ENCODE data around the gene POLR3E.
"Not testable (repeated sequence)": the region's sequence is repeated elsewhere in the genome, so short reads cannot be mapped to it uniquely, and the experiment has no call there.

POLR3E gene

GRCh38 chr16:22337045-22337444 lies 39.8 kb downstream of the POLR3E start:
- DNase-seq: no peak

DNA sequence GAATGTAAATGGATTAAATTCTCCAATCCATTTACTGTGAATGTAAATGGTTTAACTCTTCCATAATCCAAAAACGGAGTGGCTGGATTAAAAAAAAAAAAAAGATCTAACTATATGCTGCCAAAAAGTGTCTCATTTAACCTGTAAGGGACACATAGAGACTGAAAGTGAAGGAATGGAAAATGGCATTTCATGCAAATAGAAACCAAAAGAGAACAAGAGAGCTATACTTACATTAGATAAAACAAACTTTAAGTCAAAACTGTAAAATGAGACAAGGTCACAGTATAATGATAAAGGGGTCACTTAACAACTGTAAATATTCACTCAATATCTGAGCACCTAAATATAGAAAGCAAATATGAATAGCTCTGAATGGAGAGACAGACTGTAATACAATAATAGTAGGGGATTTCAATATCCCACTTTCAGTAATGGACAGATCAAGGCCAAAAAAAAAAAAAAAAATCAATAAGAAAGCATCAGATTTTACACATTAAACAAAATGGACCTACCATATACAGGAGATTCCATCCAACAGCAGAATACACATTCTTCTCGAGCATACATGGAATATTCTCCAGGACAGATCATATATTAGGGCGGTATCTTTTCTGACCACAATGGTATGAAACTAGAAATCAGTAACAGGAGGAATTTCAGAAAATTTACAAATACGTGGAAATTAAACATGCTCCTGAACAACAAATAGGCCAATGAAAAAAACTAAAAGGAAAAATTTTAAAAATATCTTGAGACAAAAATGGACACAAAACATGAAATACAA lies 40.8 kb downstream of the POLR3E start:
- peak; percentile 14 for DNase-seq

GRCh38 chr16:22340945-22341344 lies 43.7 kb downstream of the POLR3E start:
- DNase-seq: no peak

DNA sequence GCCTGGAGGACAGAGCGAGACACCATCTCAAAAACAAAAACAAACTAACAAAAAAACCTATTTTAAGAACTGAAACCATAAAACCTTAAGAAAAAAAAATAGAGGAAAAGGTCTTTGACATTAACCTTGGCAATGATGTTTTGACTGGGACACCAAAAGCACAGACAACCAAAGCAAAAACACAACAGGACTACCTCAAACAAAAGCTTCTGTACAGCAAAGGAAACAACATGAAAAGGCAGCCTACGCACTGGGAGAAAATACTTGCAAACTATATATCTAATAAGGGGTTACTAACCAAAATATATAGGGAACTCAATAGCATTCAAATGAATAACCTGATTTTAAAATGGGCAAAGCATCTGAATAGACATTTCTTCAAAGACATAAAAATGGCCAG lies 44.9 kb downstream of the POLR3E start:
- DNase-seq: no peak

DNA sequence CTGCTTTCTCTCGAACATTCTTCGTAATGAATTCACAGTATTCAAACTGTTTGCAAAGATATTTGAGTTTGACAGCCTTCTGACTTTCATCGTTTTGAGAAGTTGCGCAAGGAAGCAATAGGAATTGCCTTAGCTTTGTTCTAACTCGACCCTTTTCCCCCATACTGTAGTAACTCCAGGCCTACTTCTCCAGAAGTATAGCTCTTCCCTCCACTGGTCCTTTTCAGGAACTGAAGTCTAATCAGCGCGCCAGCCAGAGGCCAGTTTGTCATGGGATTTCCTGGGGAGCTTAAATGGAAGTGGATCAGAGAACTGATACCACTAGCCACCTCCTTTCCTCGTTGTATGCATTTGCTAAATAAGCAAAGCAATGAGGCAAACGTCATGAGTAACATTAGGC lies 49.3 kb downstream of the POLR3E start:
- DNase-seq: no peak

GRCh38 chr16:22347100-22347820 lies 50.1 kb downstream of the POLR3E start:
- DNase-seq: no peak

GRCh38 chr16:22348291-22348690 lies 51.1 kb downstream of the POLR3E start:
- DNase-seq: no peak

DNA sequence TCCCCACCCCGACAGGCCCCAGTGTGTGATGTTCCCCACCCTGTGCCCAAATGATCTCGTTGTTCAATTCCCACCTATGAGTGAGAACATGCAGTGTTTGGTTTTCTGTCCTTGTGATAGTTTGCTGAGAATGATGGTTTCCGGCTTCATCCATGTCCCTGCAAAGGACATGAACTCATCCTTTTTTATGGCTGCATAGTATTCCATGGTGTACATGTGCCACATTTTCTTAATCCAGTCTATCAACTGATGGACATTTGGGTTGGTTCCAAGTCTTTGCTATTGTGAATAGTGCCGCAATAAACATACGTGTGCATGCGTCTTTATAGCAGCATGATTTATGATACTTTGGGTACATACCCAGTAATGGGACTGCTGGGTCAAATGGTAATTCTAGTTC lies 53.8 kb downstream of the POLR3E start:
- DNase-seq: not testable (repeated sequence)

- DNase-seq: no peak
Observed at GRCh38 chr16:22352140-22352539, 54.9 kb downstream of the POLR3E start.

GRCh38 chr16:22352723-22353122 lies 55.5 kb downstream of the POLR3E start:
- no peak for DNase-seq

DNA sequence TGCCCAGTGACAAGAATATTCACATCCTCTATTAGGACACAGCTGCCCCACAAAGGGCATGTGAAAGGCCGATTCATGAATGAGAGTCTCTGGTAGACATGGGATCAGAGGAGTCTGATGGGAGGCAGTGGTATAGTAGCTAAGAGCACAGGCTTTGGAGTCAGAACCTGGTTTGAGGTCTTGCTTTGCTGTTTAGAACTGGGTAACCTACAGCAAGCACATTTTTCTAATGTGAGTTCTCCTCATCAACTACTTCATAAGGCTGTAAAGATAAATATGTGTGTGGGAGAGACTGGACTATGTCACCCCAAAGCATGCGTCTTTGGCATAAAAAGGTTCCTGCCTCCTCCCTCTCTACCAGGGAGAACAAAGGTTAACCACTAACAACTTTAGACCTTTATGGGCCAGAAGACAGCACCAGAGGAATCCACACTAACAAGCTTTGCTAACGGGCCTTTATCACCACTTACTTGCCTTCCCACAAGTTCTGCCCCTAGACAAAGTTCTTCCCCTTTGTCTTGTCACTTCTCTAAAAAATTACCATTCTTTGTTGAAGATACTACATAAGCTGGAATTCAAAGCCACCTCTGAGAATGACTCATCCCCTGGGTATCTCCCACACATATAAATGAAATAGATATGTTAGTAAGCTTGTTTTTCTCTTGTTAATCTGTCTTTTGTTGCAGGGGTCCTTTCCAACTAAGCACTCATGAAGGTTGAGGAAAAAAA lies 56.1 kb downstream of the POLR3E start:
- peak; percentile 91 for DNase-seq

GRCh38 chr16:22353933-22354541 lies 56.8 kb downstream of the POLR3E start:
- DNase-seq: no peak

DNA sequence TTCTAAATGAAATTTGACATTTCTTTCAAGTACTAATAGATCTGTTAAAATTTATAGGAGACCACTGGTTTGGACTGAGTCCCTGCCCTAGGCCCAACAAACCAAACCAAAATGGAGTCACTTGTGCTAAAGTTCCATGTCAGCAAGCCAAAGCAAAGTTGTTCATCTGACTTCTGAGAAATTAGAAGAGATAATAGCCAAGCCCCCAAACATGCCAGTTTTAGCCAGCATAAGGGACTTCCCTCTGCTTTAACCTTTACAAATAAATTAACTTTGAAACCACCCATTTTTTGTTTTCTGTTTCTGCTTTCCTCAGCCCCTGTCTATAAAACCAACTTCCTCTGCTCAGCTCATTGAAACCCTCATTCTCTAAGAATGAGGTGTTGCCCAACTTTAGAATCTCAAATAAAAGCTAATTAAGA lies 58.3 kb downstream of the POLR3E start:
- no peak for DNase-seq

DNA sequence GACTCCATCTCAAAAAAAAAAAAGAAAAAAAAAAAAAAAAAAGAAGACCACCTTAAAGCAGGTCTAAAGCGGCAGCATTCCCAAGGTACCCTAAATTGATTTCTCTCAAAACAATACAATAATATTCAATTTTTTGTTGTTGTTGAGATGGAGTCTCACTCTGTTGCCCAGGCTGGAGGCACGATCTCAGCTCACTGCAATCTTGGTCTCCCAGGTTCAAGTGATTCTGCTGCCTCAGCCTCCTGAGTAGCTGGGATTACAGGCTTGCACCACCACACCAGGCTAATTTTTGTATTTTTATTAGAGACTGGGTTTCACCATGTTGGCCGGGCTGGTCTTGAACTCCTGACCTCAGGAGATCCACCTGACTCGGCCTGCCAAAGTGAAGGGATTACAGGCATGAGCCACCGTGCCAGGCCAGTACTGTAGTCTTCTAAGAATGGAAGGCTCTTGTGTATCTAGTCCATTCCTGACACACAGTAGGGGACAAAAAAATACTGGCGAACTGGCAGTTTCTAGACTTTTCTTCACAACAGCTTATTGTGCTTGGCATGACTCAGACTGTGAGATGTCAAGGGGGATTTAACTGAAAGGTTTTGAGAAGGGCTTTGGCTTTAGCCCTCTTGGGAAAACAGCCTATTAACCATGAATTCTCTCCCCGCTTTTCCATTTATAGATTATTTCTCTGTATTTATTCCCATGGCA lies 59.9 kb downstream of the POLR3E start:
- no peak for DNase-seq

GRCh38 chr16:22357635-22357971 lies 60.4 kb downstream of the POLR3E start:
- no peak for DNase-seq

GRCh38 chr16:22358000-22358399 lies 60.8 kb downstream of the POLR3E start:
- DNase-seq: no peak

GRCh38 chr16:22359679-22360078 lies 62.5 kb downstream of the POLR3E start:
- DNase-seq: no peak

DNA sequence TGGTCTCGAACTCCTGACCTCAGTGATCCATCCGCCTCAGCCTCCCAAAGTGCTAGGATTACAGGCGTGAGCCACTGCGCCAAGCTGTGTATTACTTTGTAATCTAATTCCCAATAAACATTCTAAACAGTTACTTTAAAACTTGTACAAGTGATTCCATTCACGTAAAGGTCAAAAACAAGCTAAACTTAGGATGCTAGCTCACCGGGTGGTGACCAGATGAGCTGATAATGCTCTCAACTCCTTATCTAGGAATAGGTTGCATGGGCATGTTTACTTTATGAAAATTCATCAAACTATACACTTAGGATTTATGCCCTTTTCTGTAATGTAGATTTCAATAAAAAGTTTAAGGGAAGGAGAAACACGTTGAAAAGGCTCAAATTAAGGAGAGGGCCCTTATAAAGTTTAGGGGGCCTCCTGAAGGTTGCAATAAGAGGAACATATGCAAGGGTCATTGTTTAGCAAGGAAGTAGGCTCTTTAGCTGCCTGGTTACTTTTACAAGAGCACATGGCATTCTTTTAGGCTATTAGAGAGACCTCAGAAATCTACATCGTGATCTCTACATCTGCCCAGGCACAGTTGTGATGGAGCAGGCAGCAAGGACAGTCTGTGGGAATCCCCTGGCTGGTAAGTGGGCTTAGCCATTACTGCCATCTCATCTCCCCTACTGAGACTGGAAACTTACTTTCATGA lies 63.9 kb downstream of the POLR3E start:
- DNase-seq: no peak

GRCh38 chr16:22364241-22364640 lies 67.0 kb downstream of the POLR3E start:
- DNase-seq: no peak

- no peak for DNase-seq
Observed at GRCh38 chr16:22366371-22366770, 69.2 kb downstream of the POLR3E start.

DNA sequence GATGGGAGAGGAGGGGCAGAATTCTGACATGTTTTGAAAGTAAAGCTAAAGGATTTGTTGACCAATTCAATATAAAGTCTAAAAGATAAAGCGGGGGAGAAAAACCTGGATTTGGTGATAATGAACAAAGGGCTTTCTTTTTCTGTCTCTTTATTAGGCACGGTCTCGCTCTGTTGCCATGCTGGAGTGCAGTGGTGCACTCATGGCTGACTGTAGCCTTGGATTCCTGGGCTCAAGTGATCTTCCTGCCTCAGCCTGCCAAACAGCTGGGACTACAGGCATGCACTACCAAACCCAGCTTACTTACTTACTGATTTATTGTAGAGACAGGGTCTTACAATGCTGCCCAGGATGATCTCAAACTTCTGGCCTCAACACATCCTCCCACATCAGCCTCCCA lies 69.7 kb downstream of the POLR3E start:
- no peak for DNase-seq

DNA sequence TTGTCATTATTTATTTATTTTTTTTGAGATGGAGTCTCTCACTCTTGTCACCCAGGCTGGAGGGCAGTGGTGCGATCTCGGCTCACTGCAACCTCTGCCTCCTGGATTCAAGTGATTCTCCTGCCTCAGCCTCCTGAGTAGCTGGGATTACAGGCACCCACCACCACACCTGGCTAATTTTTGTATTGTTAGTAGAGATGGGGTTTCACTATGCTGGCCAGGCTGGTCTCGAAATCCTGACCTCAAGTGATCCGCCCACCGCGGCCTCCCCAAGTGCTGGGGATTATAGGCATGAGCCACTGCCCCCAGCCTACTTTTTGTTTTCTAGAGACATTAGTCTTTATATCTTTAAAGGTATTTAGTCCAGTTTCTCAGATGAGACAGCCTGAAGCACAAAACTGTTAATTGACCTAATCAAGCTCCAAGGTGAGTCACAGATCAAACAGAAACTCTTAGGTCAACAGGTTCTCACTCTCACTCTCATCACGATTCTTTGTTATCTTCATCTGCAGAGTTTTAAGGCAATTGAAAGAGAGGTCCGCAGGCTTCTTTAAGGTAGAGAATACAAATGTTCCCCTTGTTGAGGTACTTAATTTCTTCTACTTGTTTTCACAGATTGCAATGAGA lies 71.1 kb downstream of the POLR3E start:
- not testable (repeated sequence) for DNase-seq

Data from fibroblast of skin of right biceps (primary cell).